ENCODE measurements around the gene RARS2.

- TF ChIP-seq CTCF (conservative IDR thresholded peaks at IDR 0.05 in 1 of 2, IDR thresholded peaks at IDR 0.05 in 1 of 2; ENCODE audit: extremely low read depth in 1 of 2, insufficient read depth in 1 of 2, low read depth in 1 of 2, low read length in 2 of 2) (no peak), EZH2 (IDR thresholded peaks at IDR 0.05; ENCODE audit: borderline replicate concordance, low read length) (no peak)
Observed at GRCh38 chr6:87618531-87618930, 28.7 kb upstream of the RARS2 start.

Measured in mammary epithelial cell (primary cell).